ENCODE data around the gene LIN7B. TPM values are rescaled to one million over a fixed set of nuclear protein-coding genes. Genes with fewer than 3 reads are reported as not detected.

LIN7B gene
- total RNA-seq, 1 experiment from 2014 or later = 4.2 TPM

DNA sequence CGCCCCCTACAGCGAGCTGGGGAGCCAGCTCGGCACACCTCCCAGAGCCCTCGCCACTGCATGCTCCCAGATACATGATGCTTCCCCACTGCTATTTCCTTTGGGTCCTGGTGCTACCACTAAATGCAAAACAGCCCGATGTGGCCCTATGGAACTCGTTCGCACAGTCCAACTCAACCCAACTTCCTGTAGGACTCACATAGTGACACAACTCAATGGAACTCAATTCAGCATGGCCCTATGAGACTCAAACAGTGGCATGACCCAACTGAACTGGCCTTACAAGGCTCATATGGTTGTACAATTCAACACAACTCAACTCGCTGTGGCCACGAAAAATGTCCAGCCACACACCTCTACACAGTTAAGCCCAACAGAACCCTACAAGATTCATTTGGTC lies 45.1 kb upstream of the LIN7B start:
- H3K4me1 ChIP-seq (ENCODE audit: insufficient read depth, low read length) = peaks cover 2% of the 10 kb centered on the region; the same call in 1 of the 2 replicates
- no peak overlapping the region for H2AFZ ChIP-seq (ENCODE audit: low read length)
- H2BK20ac ChIP-seq (ENCODE audit: low read depth, low read length, poor library complexity, severe bottlenecking) = no peak overlapping the region
- H3K23ac ChIP-seq (ENCODE audit: insufficient read length, low read depth, low read length) = no peak overlapping the region
- H3K27me3 ChIP-seq (ENCODE audit: insufficient read depth, low read length) = peaks cover 49% of the 10 kb centered on the region
- H3K14ac ChIP-seq (ENCODE audit: insufficient read depth, low read length) = no peak overlapping the region
- no peak overlapping the region for H2BK5ac ChIP-seq (ENCODE audit: insufficient read length, low read length)
- no peak overlapping the region for H3T11ph ChIP-seq (ENCODE audit: low read length)
- WGBS (ENCODE audit: extremely low coverage, insufficient read length, low lambda C conversion rate) = no CpG with 5 or more reads among the region's 9 CpGs
- H3K18ac ChIP-seq (ENCODE audit: insufficient read length, low read depth, low read length) = no peak overlapping the region
- TF ChIP-seq, protein P1, sequence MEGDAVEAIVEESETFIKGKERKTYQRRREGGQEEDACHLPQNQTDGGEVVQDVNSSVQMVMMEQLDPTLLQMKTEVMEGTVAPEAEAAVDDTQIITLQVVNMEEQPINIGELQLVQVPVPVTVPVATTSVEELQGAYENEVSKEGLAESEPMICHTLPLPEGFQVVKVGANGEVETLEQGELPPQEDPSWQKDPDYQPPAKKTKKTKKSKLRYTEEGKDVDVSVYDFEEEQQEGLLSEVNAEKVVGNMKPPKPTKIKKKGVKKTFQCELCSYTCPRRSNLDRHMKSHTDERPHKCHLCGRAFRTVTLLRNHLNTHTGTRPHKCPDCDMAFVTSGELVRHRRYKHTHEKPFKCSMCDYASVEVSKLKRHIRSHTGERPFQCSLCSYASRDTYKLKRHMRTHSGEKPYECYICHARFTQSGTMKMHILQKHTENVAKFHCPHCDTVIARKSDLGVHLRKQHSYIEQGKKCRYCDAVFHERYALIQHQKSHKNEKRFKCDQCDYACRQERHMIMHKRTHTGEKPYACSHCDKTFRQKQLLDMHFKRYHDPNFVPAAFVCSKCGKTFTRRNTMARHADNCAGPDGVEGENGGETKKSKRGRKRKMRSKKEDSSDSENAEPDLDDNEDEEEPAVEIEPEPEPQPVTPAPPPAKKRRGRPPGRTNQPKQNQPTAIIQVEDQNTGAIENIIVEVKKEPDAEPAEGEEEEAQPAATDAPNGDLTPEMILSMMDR (conservative IDR thresholded peaks at IDR 0.05) = no peak
- Mint-ChIP-seq H3K27ac (no peak overlapping the region), H3K27me3 (ENCODE audit: low read depth) (peaks cover 87% of the 10 kb centered on the region), H3K36me3 (ENCODE audit: insufficient read depth in 1 of 3, low read depth in 3 of 3) (peaks cover 0 to 4% (median 3%) of the 10 kb centered on the region in 3 experiments; a peak in 3 of 7 replicates), H3K4me1 (peaks cover 23 to 50% of the 10 kb centered on the region in 2 experiments), H3K9me3 (peaks cover 9 to 18% of the 10 kb centered on the region in 2 experiments; a peak in 4 of 5 replicates), H3K4me3 (no peak overlapping the region)
- no peak overlapping the region for H2BK12ac ChIP-seq (ENCODE audit: insufficient read length, low read depth, low read length)
- H2AK5ac ChIP-seq (ENCODE audit: insufficient read length, low read length) = no peak overlapping the region
- no peak overlapping the region for H3K9ac ChIP-seq (ENCODE audit: extremely low read depth, insufficient read length, low read length)
- H4K8ac ChIP-seq (replicated peaks; ENCODE audit: insufficient read length, low read depth, low read length) = no peak overlapping the region
- H3K56ac ChIP-seq (ENCODE audit: insufficient read length, low read depth, low read length) = no peak overlapping the region
- no peak overlapping the region for H3K4ac ChIP-seq (ENCODE audit: low read depth, low read length)
- no peak overlapping the region for H4K91ac ChIP-seq (ENCODE audit: insufficient read length, low read depth, low read length)
- no peaks in the 10 kb centered on the region for H4K20me1 ChIP-seq (ENCODE audit: control insufficient read depth, insufficient read depth, insufficient read length)
- H3K79me2 ChIP-seq (ENCODE audit: insufficient read depth, low read length) = no peaks in the 10 kb centered on the region
- H3K79me1 ChIP-seq (ENCODE audit: insufficient read depth, low read depth, low read length, poor library complexity, severe bottlenecking) = no peaks in the 10 kb centered on the region
- no peak overlapping the region for H3K27ac ChIP-seq (ENCODE audit: insufficient read length, low read depth, low read length)
- H3K9me3 ChIP-seq (ENCODE audit: control insufficient read depth, low read depth, low read length) = no peaks in the 10 kb centered on the region
- peaks cover 3% of the 10 kb centered on the region for H3K23me2 ChIP-seq (ENCODE audit: insufficient read length, low read depth, low read length, poor library complexity, severe bottlenecking)
- H3K4me2 ChIP-seq (ENCODE audit: insufficient read depth, insufficient read length, low read length) = no peak overlapping the region
- no peak overlapping the region for H4K5ac ChIP-seq (ENCODE audit: insufficient read length, low read depth, low read length)
- no peak overlapping the region for H2BK15ac ChIP-seq (ENCODE audit: low read depth, low read length)
- DNase-seq = no peak
- no peak overlapping the region for H2BK120ac ChIP-seq (ENCODE audit: low read depth, low read length, poor library complexity, severe bottlenecking)

Data from H9 (cell line).